GM10248 (cell line): ENCODE results near the gene POLR2F.

ENCODE experiments used
- CTCF ChIA-PET: fragments of 300-600 bp; sonication (Branson Sonifier 250); formaldehyde crosslinking; extraction: SDS; loops from one replicate; lab custom pipeline; 2021; ENCODE audit warnings: antibody characterized with exemption; lab: Yijun Ruan, JAX
- POLR2A ChIA-PET: fragments of 350-650 bp; sonication (Branson Sonifier 250); formaldehyde crosslinking; extraction: SDS; loops from one replicate; lab custom pipeline; 2020; ENCODE audit warnings: antibody characterized with exemption; lab: Yijun Ruan, JAX
- DNase-seq: peaks from one replicate; pipeline ENCODE4 v3.0.0; 2012; ENCODE audit errors: extremely low spot score
- TF ChIP-seq, protein P1 (sequence below): IDR thresholded peaks from 2 replicates; pipeline ENCODE4 v1.5.1; 2012; ENCODE audit warnings: mild to moderate bottlenecking, low read depth; ENCODE audit errors: extremely low read depth, missing control alignments, control extremely low read depth

POLR2F gene

DNA sequence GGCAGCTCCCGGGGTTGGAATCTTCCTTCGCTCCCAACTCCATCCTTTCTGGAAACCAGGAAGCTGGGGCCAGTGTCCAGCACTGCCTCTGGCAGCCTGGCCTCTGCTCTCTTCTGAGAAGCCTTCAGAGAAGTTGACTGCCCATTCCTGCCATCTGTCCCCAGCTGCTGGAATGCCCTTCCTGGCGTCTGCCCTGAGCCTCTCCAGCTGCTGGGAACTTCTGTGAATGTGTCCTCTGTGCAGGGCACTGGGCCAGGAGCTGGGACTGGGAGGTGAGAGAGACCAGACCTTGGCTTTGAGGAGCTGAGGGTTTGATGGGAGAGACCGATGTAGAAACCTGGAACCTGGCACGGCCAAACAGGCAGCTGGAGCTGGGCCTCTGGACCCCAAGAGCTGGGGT lies 36.8 kb downstream of the POLR2F start:
- ChIA-PET CTCF (interaction anchor here (1.9 kb wide), 1 partner anchor 15 kb away, joined by 5 read pairs; no protein-coding TSS in a partner anchor), POLR2A (no interaction called here)
- TF ChIP-seq, protein P1, sequence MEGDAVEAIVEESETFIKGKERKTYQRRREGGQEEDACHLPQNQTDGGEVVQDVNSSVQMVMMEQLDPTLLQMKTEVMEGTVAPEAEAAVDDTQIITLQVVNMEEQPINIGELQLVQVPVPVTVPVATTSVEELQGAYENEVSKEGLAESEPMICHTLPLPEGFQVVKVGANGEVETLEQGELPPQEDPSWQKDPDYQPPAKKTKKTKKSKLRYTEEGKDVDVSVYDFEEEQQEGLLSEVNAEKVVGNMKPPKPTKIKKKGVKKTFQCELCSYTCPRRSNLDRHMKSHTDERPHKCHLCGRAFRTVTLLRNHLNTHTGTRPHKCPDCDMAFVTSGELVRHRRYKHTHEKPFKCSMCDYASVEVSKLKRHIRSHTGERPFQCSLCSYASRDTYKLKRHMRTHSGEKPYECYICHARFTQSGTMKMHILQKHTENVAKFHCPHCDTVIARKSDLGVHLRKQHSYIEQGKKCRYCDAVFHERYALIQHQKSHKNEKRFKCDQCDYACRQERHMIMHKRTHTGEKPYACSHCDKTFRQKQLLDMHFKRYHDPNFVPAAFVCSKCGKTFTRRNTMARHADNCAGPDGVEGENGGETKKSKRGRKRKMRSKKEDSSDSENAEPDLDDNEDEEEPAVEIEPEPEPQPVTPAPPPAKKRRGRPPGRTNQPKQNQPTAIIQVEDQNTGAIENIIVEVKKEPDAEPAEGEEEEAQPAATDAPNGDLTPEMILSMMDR: no peak
- no peak for DNase-seq

DNA sequence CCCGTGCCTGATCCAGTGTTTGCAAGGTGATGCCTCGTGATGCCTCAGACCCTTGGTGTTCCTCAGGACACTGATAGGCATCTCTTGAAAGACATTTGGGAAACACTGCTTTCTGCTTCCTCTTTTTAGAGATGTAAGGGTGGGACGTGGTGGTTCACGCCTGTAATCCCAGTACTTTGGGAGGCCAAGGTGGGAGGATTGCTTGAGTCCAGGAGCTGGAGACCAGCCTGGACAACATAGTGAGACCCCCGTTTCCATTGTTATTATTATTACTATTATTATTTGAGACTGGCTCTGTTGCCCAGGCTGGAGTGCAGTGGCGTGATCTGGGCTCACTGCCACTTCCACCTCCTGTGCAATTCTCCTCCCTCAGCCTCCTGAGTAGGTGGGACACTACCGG lies 37.4 kb downstream of the POLR2F start:
- ChIA-PET CTCF (no interaction called here), POLR2A (no interaction called here)

DNA sequence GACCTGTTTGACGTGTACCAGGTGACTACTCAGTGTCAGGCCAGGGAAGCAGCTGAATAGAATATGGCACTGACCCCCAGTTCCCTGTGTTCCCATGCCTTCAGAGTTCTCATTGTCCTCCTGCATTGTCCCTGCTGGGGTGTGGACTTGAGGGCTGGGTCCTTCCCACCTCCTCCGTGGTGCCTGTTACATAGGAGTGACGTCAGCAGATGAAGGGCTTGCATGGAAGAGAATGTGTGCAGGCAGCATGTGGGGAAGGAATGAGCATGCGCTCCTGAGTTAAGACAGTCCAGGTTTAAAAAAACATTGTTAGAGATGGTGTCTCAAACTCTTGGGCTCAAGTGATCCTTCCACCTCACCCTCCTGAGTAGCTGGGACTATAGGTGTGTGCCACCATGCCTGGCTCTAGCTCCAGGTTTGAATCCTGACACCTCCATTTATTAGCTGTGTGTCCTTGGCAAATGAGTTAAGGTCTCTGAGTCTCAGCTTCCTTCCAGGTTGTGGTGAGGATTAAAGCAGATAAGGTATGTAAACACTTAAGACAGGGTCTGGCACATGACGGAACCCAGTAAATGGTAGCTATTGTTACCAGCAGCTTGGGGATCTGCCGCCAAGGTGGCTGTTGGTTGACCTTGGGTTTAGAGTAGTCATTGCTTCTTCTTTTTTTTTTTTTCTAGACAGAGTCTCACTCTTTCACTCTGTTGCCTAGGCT lies 38.4 kb downstream of the POLR2F start:
- TF ChIP-seq, protein P1: no peak
- CTCF ChIA-PET: interaction anchor here (1.1 to 1.2 kb wide), 2 partner anchors 11 to 58 kb away, joined by 3 read pairs; no protein-coding TSS in a partner anchor
- POLR2A ChIA-PET: no interaction called here
- no peak for DNase-seq

More for the DNA sequence above, 37.4 kb downstream of the POLR2F start:
- DNase-seq: no peak
- TF ChIP-seq, protein P1: no peak

DNA sequence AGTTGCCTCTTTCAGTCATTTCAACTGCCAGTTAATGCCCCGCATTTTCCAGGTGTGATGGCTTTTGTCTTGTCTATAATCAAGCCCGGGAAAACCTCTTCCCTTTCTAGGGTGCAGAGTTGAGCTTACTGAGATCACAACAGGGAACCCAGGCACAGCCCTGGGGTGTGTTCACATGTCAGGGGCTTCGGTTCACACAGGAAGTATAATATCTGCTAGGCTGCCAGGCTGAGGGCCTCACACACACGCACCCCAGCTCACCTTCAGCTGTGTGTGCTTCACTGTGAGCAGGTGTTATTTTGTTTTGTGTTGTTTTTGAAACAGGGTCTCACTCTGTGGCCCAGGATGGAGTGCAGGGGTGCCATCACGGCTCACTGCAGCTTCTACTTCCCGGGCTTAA lies 40.5 kb downstream of the POLR2F start:
- CTCF ChIA-PET: interaction anchor here (1.6 to 2.0 kb wide), 4 partner anchors 12 to 58 kb away, joined by 3 to 7 read pairs (median 6); no protein-coding TSS in a partner anchor
- POLR2A ChIA-PET: no interaction called here
- no peak for DNase-seq
- TF ChIP-seq, protein P1: no peak

DNA sequence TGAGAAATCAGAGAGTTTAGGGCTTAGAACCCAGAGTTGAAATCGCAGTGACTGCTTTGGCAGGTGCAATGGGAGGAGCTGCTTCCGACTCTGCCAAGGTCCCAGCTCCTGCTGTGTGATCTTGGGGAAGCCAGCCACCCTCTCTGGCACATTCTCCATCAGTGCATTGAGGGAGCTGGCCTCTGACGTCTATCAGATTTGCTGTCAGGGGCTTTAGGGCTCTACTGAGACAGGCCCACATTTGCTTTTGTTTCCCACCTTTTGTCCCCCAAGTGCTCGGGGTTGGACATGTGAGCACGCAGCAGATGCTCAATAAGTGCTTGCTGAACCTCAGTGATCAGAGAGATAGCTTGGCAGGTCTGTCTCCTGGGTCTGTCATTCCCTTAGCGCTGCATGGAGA lies 41.5 kb downstream of the POLR2F start:
- DNase-seq: no peak
- ChIA-PET POLR2A (no interaction called here), CTCF (interaction anchor here (1.1 to 1.8 kb wide), 4 partner anchors 11 to 58 kb away, joined by 3 to 6 read pairs (median 5); no protein-coding TSS in a partner anchor)
- TF ChIP-seq, protein P1: no peak

DNA sequence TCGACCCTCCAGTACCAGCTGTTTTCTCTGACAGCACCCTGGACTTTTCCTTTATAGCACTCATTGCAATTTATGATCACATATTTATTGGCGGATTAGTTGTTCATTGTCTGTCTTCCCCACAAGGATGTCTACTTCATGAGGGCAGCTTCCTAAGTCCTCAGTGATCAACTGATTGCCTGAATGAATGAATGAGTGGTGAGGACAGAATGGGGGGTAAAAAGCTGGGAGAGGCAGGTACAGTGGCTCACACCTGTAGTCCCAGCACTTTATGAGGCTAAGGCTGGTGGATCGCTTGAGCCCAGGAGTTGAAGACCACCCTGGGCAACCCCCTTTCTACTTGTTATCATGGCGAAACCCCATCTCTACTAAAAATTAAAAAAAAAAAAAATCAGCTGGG lies 42.0 kb downstream of the POLR2F start:
- DNase-seq: no peak
- POLR2A ChIA-PET: interaction anchor here (0.6 kb wide), 1 partner anchor 8 kb away, joined by 3 read pairs; no protein-coding TSS in a partner anchor
- CTCF ChIA-PET: interaction anchor here (1.1 to 1.8 kb wide), 3 partner anchors 11 to 57 kb away, joined by 5 to 6 read pairs (median 5); no protein-coding TSS in a partner anchor
- TF ChIP-seq, protein P1: no peak
